PC-9 (cell line): ENCODE measurements around the gene LRRD1. TPM values are rescaled to one million over a fixed set of nuclear protein-coding genes. Genes with fewer than 3 reads are reported as not detected.
A peak's percentile ranks its signal among the peaks of the same experiment; 100 is the strongest.

ENCODE experiments used
- BruUV-seq: library from RNA; stranded (reverse); fragments of 400-500 nt; replicated peaks from 2 replicates; lab custom pipeline; 2021; lab: Mats Ljungman, UMichigan
- CTCF ChIA-PET: fragments of 300-600 bp; sonication (Branson Sonifier 250); formaldehyde crosslinking; loops from one replicate; lab custom pipeline; 2022; ENCODE audit warnings: antibody characterized with exemption; lab: Charles Lee
- POLR2A ChIA-PET: fragments of 300-600 bp; sonication (Branson Sonifier 250); formaldehyde crosslinking; loops from one replicate; lab custom pipeline; 2022; ENCODE audit warnings: antibody characterized with exemption; ENCODE audit not compliant: unreplicated experiment; lab: Charles Lee
- DNase-seq, 2 experiments: peaks; one replicate each; pipeline versions ENCODE4 v3.0.0 to v3.0.0-alpha.2; 2015 to 2022; ENCODE audit warnings: mixed read lengths in 1 of 2
- H2AFZ ChIP-seq: fragments of 200-600 bp; sonication (generic); 2 replicates; pipeline ENCODE4 v1.8.1; 2017; ENCODE audit warnings: antibody characterized with exemption
- H3F3A ChIP-seq: fragments of 200-600 bp; sonication (generic); 2 replicates; pipeline ENCODE4 v1.8.1; 2017; ENCODE audit warnings: antibody characterized with exemption, mild to moderate bottlenecking, low read depth; ENCODE audit not compliant: insufficient read depth
- H3K27ac ChIP-seq: fragments of 200-600 bp; sonication (generic); 2 replicates; pipeline ENCODE4 v1.6.1; 2016; ENCODE audit warnings: mixed run types
- H3K27me3 ChIP-seq: fragments of 200-600 bp; sonication (generic); 2 replicates; pipeline ENCODE4 v1.6.1; 2016; ENCODE audit warnings: low read depth, mixed run types; ENCODE audit not compliant: insufficient read depth
- H3K36me3 ChIP-seq: fragments of 200-600 bp; sonication (generic); 2 replicates; pipeline ENCODE4 v1.6.1; 2016; ENCODE audit warnings: low read depth, mixed run types
- H3K4me1 ChIP-seq: fragments of 200-600 bp; sonication (generic); replicated peaks from 2 replicates; pipeline ENCODE4 v1.6.1; 2016; ENCODE audit warnings: mixed run types; ENCODE audit not compliant: insufficient read depth
- H3K4me2 ChIP-seq: fragments of 200-600 bp; sonication (generic); 2 replicates; pipeline ENCODE4 v1.6.1; 2017; ENCODE audit warnings: mixed run types
- H3K4me3 ChIP-seq: fragments of 200-600 bp; sonication (generic); 2 replicates; pipeline ENCODE4 v1.6.1; 2016; ENCODE audit warnings: mixed run types
- H3K79me2 ChIP-seq: fragments of 200-600 bp; sonication (generic); 2 replicates; pipeline ENCODE4 v1.6.1; 2017; ENCODE audit warnings: low read depth, mixed run types
- H3K9me2 ChIP-seq: fragments of 200-600 bp; sonication (generic); 2 replicates; pipeline ENCODE4 v1.8.1; 2017; ENCODE audit warnings: mild to moderate bottlenecking; ENCODE audit not compliant: insufficient read depth
- H3K9me3 ChIP-seq: fragments of 200-600 bp; sonication (generic); 2 replicates; pipeline ENCODE4 v1.8.1; 2016; ENCODE audit warnings: low read depth; ENCODE audit not compliant: insufficient read depth
- H4K20me1 ChIP-seq: fragments of 200-600 bp; sonication (generic); 2 replicates; pipeline ENCODE4 v1.8.1; 2017; ENCODE audit not compliant: insufficient read depth
- EZH2 ChIP-seq: fragments of 200-600 bp; sonication (generic); IDR thresholded peaks from 2 replicates; pipeline ENCODE4 v1.8.0; 2017; ENCODE audit warnings: antibody characterized with exemption, low read depth
- intact Hi-C: fragments of 100-400 bp; cut with micrococcal nuclease; formaldehyde crosslinking; loops from one replicate; pipeline ENCODE4 v1.10.0; 2022; ENCODE audit not compliant: unreplicated experiment
- total RNA-seq: library from RNA; stranded (reverse); gene quantifications from 2 replicates; pipeline ENCODE4 v1.2.3, GENCODE V29; 2021
- TF ChIP-seq, protein P1 (sequence below): fragments of 200-600 bp; sonication (generic); conservative IDR thresholded peaks from 2 replicates; pipeline ENCODE4 v1.6.1; 2017; ENCODE audit warnings: mixed run types, antibody characterized with exemption, mild to moderate bottlenecking, moderate library complexity

The LRRD1 gene
- total RNA-seq, 1 experiment from 2014 or later, result not detected

DNA sequence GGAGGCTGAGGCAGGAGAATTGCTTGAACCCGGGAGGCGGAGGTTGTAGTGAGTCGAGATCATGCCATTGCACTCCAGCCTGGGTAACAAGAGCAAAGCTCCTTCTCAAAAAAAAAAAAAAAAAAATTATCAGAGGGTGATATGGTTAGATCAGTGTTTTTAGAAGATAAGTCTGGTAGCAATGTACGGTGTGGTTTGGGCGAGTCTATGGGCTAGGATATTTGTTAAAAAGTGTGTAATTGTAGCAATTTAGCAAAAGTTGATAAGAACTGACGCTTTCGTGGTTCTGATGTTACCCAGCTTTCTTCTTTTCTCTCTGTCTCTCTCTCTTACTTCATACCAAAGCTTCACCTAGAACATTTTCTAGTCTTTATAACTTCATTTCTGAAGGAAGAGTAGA, 37.8 kb downstream of the LRRD1 start:
- TF ChIP-seq, protein P1, sequence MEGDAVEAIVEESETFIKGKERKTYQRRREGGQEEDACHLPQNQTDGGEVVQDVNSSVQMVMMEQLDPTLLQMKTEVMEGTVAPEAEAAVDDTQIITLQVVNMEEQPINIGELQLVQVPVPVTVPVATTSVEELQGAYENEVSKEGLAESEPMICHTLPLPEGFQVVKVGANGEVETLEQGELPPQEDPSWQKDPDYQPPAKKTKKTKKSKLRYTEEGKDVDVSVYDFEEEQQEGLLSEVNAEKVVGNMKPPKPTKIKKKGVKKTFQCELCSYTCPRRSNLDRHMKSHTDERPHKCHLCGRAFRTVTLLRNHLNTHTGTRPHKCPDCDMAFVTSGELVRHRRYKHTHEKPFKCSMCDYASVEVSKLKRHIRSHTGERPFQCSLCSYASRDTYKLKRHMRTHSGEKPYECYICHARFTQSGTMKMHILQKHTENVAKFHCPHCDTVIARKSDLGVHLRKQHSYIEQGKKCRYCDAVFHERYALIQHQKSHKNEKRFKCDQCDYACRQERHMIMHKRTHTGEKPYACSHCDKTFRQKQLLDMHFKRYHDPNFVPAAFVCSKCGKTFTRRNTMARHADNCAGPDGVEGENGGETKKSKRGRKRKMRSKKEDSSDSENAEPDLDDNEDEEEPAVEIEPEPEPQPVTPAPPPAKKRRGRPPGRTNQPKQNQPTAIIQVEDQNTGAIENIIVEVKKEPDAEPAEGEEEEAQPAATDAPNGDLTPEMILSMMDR, result no peak
- TF ChIP-seq EZH2, result no peak
- Histone ChIP-seq H3K9me2 (no peaks in the 10 kb centered on the region), H3K27ac (no peak overlapping the region), H3K9me3 (no peaks in the 10 kb centered on the region), H3K4me1 (no peaks in the 10 kb centered on the region), H3F3A (no peaks in the 10 kb centered on the region), H3K36me3 (no peaks in the 10 kb centered on the region), H3K4me3 (no peak overlapping the region), H3K27me3 (no peaks in the 10 kb centered on the region), H3K79me2 (no peaks in the 10 kb centered on the region), H3K4me2 (no peak overlapping the region), H4K20me1 (no peaks in the 10 kb centered on the region), H2AFZ (0 out of 2 replicates have a peak overlapping the region, but pooled peaks have one; percentile 12)
- BruUV-seq, result no TSS peak
- ChIA-PET POLR2A (no interaction called here), CTCF (interaction anchor here (0.6 kb wide), 1 partner anchor 266 kb away, joined by 5 read pairs; no protein-coding TSS in a partner anchor)
- no peak for DNase-seq
- intact Hi-C loops, result no loop called here

GRCh38 chr7:92137557-92137956, 41.4 kb downstream of the LRRD1 start:
- CTCF ChIA-PET, result interaction anchor here (0.6 kb wide), 1 partner anchor 80 kb away, joined by 6 read pairs; no protein-coding TSS in a partner anchor
- no TSS peak for BruUV-seq

DNA sequence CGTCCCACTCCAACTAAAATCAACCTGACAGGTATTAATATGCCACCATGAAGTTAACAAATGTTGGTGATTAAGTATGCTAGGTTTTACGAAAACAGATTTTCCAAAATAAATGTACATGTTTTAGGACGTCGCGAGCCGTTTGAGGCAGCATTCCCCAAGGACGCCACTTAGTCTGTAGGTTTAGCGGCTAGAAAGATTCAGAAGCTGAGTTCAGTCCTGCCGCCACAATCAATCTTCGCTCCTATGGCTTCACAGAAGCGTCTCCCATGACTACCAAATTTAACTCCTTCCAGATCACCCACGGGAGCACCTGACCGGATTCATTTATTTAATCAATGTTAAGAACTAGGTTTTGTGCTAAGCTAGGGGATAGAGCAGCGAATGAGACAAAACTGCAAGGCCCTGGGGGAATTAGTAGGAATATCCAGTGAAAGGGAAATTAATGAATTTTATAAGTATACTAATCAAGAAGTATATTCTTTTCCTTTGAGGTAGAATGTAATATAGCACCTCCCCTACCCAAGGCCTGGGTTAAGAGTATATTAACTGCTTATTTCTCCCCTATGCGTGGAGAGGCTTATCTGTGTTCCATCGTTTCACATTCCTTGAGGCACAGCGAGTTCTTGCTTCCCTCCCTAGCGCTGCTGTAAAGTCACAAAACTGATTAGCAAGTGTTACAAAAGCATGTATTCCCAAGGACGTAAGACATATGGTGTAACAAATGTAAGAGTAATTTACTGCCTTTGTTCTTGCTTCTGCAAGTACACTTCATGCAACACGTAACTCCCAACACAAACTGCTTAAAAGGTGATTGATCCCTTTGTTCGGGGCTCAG, 43.7 kb downstream of the LRRD1 start:
- Histone ChIP-seq H4K20me1 (peaks cover 24% of the 10 kb centered on the region), H3F3A (no peaks in the 10 kb centered on the region), H3K4me1 (peaks cover 20% of the 10 kb centered on the region), H3K9me2 (no peaks in the 10 kb centered on the region), H3K79me2 (peaks cover 40% of the 10 kb centered on the region), H3K27ac (peak overlapping the region; percentile 73), H3K4me3 (peak overlapping the region; percentile 65), H3K36me3 (peaks cover 11% of the 10 kb centered on the region), H2AFZ (peak overlapping the region; percentile 85), H3K9me3 (no peaks in the 10 kb centered on the region), H3K27me3 (no peaks in the 10 kb centered on the region), H3K4me2 (peak overlapping the region; percentile 86)
- CTCF ChIA-PET, result interaction anchor here (0.7 kb wide), 1 partner anchor 38 kb away, joined by 7 read pairs; no protein-coding TSS in a partner anchor
- BruUV-seq, result TSS peak; percentile 93
- TF ChIP-seq EZH2, result no peak
- TF ChIP-seq, protein P1, result no peak
- no peak for DNase-seq
- intact Hi-C loops, result no loop called here
- POLR2A ChIA-PET, result no interaction called here

More at GRCh38 chr7:92137557-92137956, 41.4 kb downstream of the LRRD1 start:
- no peaks in the 10 kb centered on the region for H3K9me2 ChIP-seq
- no peak for DNase-seq
- POLR2A ChIA-PET, result no interaction called here
- intact Hi-C loops, result no loop called here
- no peaks in the 10 kb centered on the region for H3F3A ChIP-seq
- no peaks in the 10 kb centered on the region for H3K27me3 ChIP-seq
- H3K79me2 ChIP-seq, result peaks cover 17% of the 10 kb centered on the region
- peaks cover 14% of the 10 kb centered on the region for H3K4me1 ChIP-seq
- H3K4me3 ChIP-seq, result no peak overlapping the region
- TF ChIP-seq, protein P1, result no peak
- TF ChIP-seq EZH2, result no peak
- H3K36me3 ChIP-seq, result no peaks in the 10 kb centered on the region
- peaks cover 6% of the 10 kb centered on the region; the same call in 1 of the 2 replicates for H4K20me1 ChIP-seq
- H3K27ac ChIP-seq, result no peak overlapping the region
- H2AFZ ChIP-seq, result no peak overlapping the region
- H3K4me2 ChIP-seq, result no peak overlapping the region
- no peaks in the 10 kb centered on the region for H3K9me3 ChIP-seq
